ENCODE results near the gene POLD2. TPM values are rescaled to one million over a fixed set of nuclear protein-coding genes. Genes with fewer than 3 reads are reported as not detected.

The POLD2 gene
- total RNA-seq, 1 experiment from 2014 or later, result 131 TPM

DNA sequence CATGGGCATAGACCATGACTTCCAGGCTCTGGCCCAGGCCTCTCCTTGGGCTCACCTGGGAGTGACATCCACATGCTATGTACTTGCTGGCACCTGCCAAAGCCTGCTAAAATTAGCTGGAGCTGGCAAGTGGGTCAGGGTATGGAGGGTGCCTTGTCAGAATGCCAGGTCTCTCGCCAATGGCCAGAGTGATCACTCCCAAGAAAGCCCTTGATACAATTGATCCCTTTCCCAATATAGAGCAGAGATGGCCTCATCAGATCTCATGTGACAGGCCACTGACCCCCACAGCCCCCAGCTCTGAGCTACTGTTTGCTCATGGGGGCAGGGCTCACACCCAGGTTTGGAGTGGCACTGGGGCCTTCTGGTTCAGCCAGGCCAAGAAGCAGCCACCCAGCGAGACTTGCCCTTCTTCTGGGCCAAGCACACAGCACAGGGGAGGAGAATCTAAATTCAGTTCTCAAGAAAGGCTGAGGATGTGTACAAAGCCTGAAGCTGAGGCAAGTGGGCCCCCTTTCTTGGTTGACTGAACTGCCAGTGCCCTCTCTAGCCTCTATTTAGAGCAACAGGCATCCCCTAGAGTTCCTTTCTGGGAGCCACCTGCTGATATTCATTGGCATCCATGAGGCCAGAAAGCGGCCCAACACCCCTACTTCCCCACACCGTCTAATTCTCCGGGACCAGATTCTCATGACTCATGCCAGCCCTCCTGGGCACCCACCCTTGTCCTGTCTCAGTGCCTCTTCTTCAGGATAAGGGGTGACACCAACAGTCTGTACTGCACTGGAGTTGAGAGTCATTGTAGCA, 36.7 kb upstream of the POLD2 start:
- Histone ChIP-seq H3K4ac (ENCODE audit: low read depth, low read length) (no peak overlapping the region), H3K56ac (ENCODE audit: insufficient read length, low read depth, low read length) (no peak overlapping the region), H3K79me2 (ENCODE audit: insufficient read depth, low read length) (no peaks in the 10 kb centered on the region), H4K8ac (replicated peaks; ENCODE audit: insufficient read length, low read depth, low read length) (no peak overlapping the region), H2BK12ac (ENCODE audit: insufficient read length, low read depth, low read length) (no peak overlapping the region), H4K20me1 (ENCODE audit: control insufficient read depth, insufficient read depth, insufficient read length) (no peaks in the 10 kb centered on the region), H3K23ac (ENCODE audit: insufficient read length, low read depth, low read length) (no peak overlapping the region), H3K4me2 (ENCODE audit: insufficient read depth, insufficient read length, low read length) (no peak overlapping the region), H2AK5ac (ENCODE audit: insufficient read length, low read length) (no peak overlapping the region), H2BK15ac (ENCODE audit: low read depth, low read length) (no peak overlapping the region), H2AFZ (ENCODE audit: low read length) (no peak overlapping the region), H2BK20ac (ENCODE audit: low read depth, low read length, poor library complexity, severe bottlenecking) (no peak overlapping the region), H3K23me2 (ENCODE audit: insufficient read length, low read depth, low read length, poor library complexity, severe bottlenecking) (no peaks in the 10 kb centered on the region), H4K91ac (ENCODE audit: insufficient read length, low read depth, low read length) (no peak overlapping the region), H2BK120ac (ENCODE audit: low read depth, low read length, poor library complexity, severe bottlenecking) (no peak overlapping the region), H4K5ac (ENCODE audit: insufficient read length, low read depth, low read length) (no peak overlapping the region), H3K14ac (ENCODE audit: insufficient read depth, low read length) (no peak overlapping the region), H3K4me1 (ENCODE audit: insufficient read depth, low read length) (no peaks in the 10 kb centered on the region; the same call in 1 of the 2 replicates), H3T11ph (ENCODE audit: low read length) (no peak overlapping the region), H3K27me3 (ENCODE audit: insufficient read depth, low read length) (no peaks in the 10 kb centered on the region; the same call in 1 of the 2 replicates), H3K18ac (ENCODE audit: insufficient read length, low read depth, low read length) (no peak overlapping the region), H3K9me3 (ENCODE audit: control insufficient read depth, low read depth, low read length) (no peaks in the 10 kb centered on the region), H3K27ac (ENCODE audit: insufficient read length, low read depth, low read length) (no peak overlapping the region), H3K79me1 (ENCODE audit: insufficient read depth, low read depth, low read length, poor library complexity, severe bottlenecking) (no peaks in the 10 kb centered on the region), H3K9ac (ENCODE audit: extremely low read depth, insufficient read length, low read length) (no peak overlapping the region), H2BK5ac (ENCODE audit: insufficient read length, low read length) (no peak overlapping the region)
- WGBS (ENCODE audit: extremely low coverage, insufficient read length, low lambda C conversion rate), result no CpG with 5 or more reads among the region's 5 CpGs
- peaks cover 2% of the 10 kb centered on the region for H3K27me3 Mint-ChIP-seq (ENCODE audit: low read depth)
- TF ChIP-seq, protein P1, sequence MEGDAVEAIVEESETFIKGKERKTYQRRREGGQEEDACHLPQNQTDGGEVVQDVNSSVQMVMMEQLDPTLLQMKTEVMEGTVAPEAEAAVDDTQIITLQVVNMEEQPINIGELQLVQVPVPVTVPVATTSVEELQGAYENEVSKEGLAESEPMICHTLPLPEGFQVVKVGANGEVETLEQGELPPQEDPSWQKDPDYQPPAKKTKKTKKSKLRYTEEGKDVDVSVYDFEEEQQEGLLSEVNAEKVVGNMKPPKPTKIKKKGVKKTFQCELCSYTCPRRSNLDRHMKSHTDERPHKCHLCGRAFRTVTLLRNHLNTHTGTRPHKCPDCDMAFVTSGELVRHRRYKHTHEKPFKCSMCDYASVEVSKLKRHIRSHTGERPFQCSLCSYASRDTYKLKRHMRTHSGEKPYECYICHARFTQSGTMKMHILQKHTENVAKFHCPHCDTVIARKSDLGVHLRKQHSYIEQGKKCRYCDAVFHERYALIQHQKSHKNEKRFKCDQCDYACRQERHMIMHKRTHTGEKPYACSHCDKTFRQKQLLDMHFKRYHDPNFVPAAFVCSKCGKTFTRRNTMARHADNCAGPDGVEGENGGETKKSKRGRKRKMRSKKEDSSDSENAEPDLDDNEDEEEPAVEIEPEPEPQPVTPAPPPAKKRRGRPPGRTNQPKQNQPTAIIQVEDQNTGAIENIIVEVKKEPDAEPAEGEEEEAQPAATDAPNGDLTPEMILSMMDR (conservative IDR thresholded peaks at IDR 0.05), result no peak
- no peak overlapping the region for H3K27ac Mint-ChIP-seq
- no peaks in the 10 kb centered on the region for H3K36me3 Mint-ChIP-seq (ENCODE audit: insufficient read depth in 1 of 3, low read depth in 3 of 3)
- H3K4me3 Mint-ChIP-seq, result no peak overlapping the region
- DNase-seq, result no peak
- no peaks in the 10 kb centered on the region for H3K9me3 Mint-ChIP-seq
- H3K4me1 Mint-ChIP-seq, result peaks cover 15 to 18% of the 10 kb centered on the region in 2 experiments
